IgD-negative memory B cell (primary cell): Measurements from ENCODE around the gene KPNA1. TPM values are rescaled to one million over a fixed set of nuclear protein-coding genes. Genes with fewer than 3 reads are reported as not detected.
A peak's percentile ranks its signal among the peaks of the same experiment; 100 is the strongest.
"Not testable (repeated sequence)": the region's sequence is repeated elsewhere in the genome, so short reads cannot be mapped to it uniquely, and the experiment has no call there.

Experiments
- H3K27ac Mint-ChIP-seq, 3 donors: one replicate each; pipeline ENCODE4 v1.8.0; 2020 to 2022; ENCODE audit warnings: mild to moderate bottlenecking in 3 of 3, mixed read lengths in 3 of 3, moderate library complexity in 1 of 3
- H3K27me3 Mint-ChIP-seq: one replicate; pipeline ENCODE4 v1.8.0; 2021; ENCODE audit warnings: mixed read lengths
- H3K36me3 Mint-ChIP-seq: one replicate; pipeline ENCODE4 v1.8.0; 2020; ENCODE audit warnings: mild to moderate bottlenecking, mixed read lengths
- H3K4me1 Mint-ChIP-seq, 3 donors: one replicate each; pipeline ENCODE4 v1.8.0; 2020 to 2022; ENCODE audit warnings: mixed read lengths in 3 of 3, mild to moderate bottlenecking in 1 of 3
- H3K4me3 Mint-ChIP-seq, 4 donors: one replicate each; pipeline ENCODE4 v1.8.0; 2020 to 2022; ENCODE audit warnings: mild to moderate bottlenecking in 4 of 4, mixed read lengths in 4 of 4, moderate library complexity in 3 of 4
- H3K9me3 Mint-ChIP-seq, 3 donors: one replicate each; pipeline ENCODE4 v1.8.0; 2020 to 2021; ENCODE audit warnings: mixed read lengths in 3 of 3, mild to moderate bottlenecking in 1 of 3
- polyA plus RNA-seq: library from polyadenylated mRNA; unstranded; fragments of 300-500 nt; fragmentation: Illumina TruSeq; gene quantifications from one replicate; pipeline ENCODE4 v1.2.3, GENCODE V29; 2021

The KPNA1 gene
- polyA plus RNA-seq, 1 donor from 2014 or later, result 44.8 TPM

GRCh38 chr3:122510878-122511535, 3.7 kb downstream of the KPNA1 start:
- peaks cover 3% of the 10 kb centered on the region for H3K36me3 Mint-ChIP-seq
- no peaks in the 10 kb centered on the region for H3K27me3 Mint-ChIP-seq
- H3K4me3 Mint-ChIP-seq, result peak overlapping the region in 1 of 4 donors; percentile 57
- H3K4me1 Mint-ChIP-seq, result peaks cover 35 to 48% (median 43%) of the 10 kb centered on the region in 3 donors
- peaks cover 1 to 8% (median 2%) of the 10 kb centered on the region in 3 donors for H3K9me3 Mint-ChIP-seq
- peak overlapping the region in 1 of 3 donors; percentile 53 for H3K27ac Mint-ChIP-seq

GRCh38 chr3:122508944-122509343, 5.8 kb downstream of the KPNA1 start:
- not testable (repeated sequence) for H3K9me3 Mint-ChIP-seq, H3K27me3 Mint-ChIP-seq, H3K4me3 Mint-ChIP-seq, H3K36me3 Mint-ChIP-seq
- peak overlapping the region in 1 of 3 donors; percentile 11 for H3K27ac Mint-ChIP-seq
- H3K4me1 Mint-ChIP-seq, result peaks cover 45 to 51% (median 49%) of the 10 kb centered on the region in 3 donors

GRCh38 chr3:122508135-122508914, 6.4 kb downstream of the KPNA1 start:
- Mint-ChIP-seq H3K36me3 (peaks cover 3% of the 10 kb centered on the region), H3K4me1 (peaks cover 42 to 51% (median 49%) of the 10 kb centered on the region in 3 donors), H3K9me3 (peaks cover 1 to 8% (median 2%) of the 10 kb centered on the region in 3 donors), H3K27me3 (no peaks in the 10 kb centered on the region), H3K27ac (peak overlapping the region in 1 of 3 donors; percentile 11), H3K4me3 (peak overlapping the region in 1 of 4 donors; percentile 3)

GRCh38 chr3:122506450-122506849, 8.3 kb downstream of the KPNA1 start:
- Mint-ChIP-seq H3K27ac (no peak overlapping the region), H3K9me3 (peaks cover 1 to 8% (median 2%) of the 10 kb centered on the region in 3 donors), H3K4me1 (peaks cover 38 to 59% (median 44%) of the 10 kb centered on the region in 3 donors), H3K36me3 (peaks cover 6% of the 10 kb centered on the region), H3K4me3 (no peak overlapping the region), H3K27me3 (no peaks in the 10 kb centered on the region)

- Mint-ChIP-seq H3K27ac (peak overlapping the region in 1 of 3 donors; percentile 3), H3K36me3 (peaks cover 6% of the 10 kb centered on the region), H3K4me3 (no peak overlapping the region), H3K27me3 (no peaks in the 10 kb centered on the region), H3K9me3 (peaks cover 1 to 8% (median 2%) of the 10 kb centered on the region in 3 donors), H3K4me1 (peaks cover 39 to 60% (median 42%) of the 10 kb centered on the region in 3 donors)
Observed at GRCh38 chr3:122505676-122506075, 9.1 kb downstream of the KPNA1 start.

- H3K27me3 Mint-ChIP-seq, result no peaks in the 10 kb centered on the region
- H3K36me3 Mint-ChIP-seq, result peaks cover 6% of the 10 kb centered on the region
- peaks cover 34 to 44% (median 39%) of the 10 kb centered on the region in 3 donors for H3K4me1 Mint-ChIP-seq
- H3K4me3 Mint-ChIP-seq, result no peak overlapping the region
- no peaks in the 10 kb centered on the region for H3K9me3 Mint-ChIP-seq
- H3K27ac Mint-ChIP-seq, result peak overlapping the region in 1 of 3 donors; percentile 47
Observed at GRCh38 chr3:122502941-122503340, 11.8 kb downstream of the KPNA1 start.

- H3K4me3 Mint-ChIP-seq, result no peak overlapping the region
- H3K9me3 Mint-ChIP-seq, result no peaks in the 10 kb centered on the region
- H3K36me3 Mint-ChIP-seq, result peaks cover 6% of the 10 kb centered on the region
- H3K4me1 Mint-ChIP-seq, result peaks cover 34 to 44% (median 37%) of the 10 kb centered on the region in 3 donors
- H3K27me3 Mint-ChIP-seq, result no peaks in the 10 kb centered on the region
- H3K27ac Mint-ChIP-seq, result peak overlapping the region in 1 of 3 donors; percentile 47
Observed at GRCh38 chr3:122502139-122502538, 12.6 kb downstream of the KPNA1 start.

- not testable (repeated sequence) for H3K4me3 Mint-ChIP-seq, H3K36me3 Mint-ChIP-seq, H3K9me3 Mint-ChIP-seq, H3K27me3 Mint-ChIP-seq, H3K27ac Mint-ChIP-seq
- H3K4me1 Mint-ChIP-seq, result peaks cover 30 to 38% (median 34%) of the 10 kb centered on the region in 3 donors
Observed at GRCh38 chr3:122500964-122501363, 13.8 kb downstream of the KPNA1 start.

- H3K27ac Mint-ChIP-seq, result no peak overlapping the region
- H3K27me3 Mint-ChIP-seq, result no peaks in the 10 kb centered on the region
- peaks cover 9% of the 10 kb centered on the region for H3K36me3 Mint-ChIP-seq
- H3K4me3 Mint-ChIP-seq, result no peak overlapping the region
- H3K9me3 Mint-ChIP-seq, result no peaks in the 10 kb centered on the region
- peaks cover 18 to 28% (median 24%) of the 10 kb centered on the region in 3 donors for H3K4me1 Mint-ChIP-seq
Observed at GRCh38 chr3:122498152-122498551, 16.6 kb downstream of the KPNA1 start.

- H3K4me3 Mint-ChIP-seq, result no peak overlapping the region
- H3K4me1 Mint-ChIP-seq, result peaks cover 15 to 24% (median 21%) of the 10 kb centered on the region in 3 donors
- peaks cover 9% of the 10 kb centered on the region for H3K36me3 Mint-ChIP-seq
- no peaks in the 10 kb centered on the region for H3K27me3 Mint-ChIP-seq
- no peak overlapping the region for H3K27ac Mint-ChIP-seq
- H3K9me3 Mint-ChIP-seq, result no peaks in the 10 kb centered on the region
Observed at GRCh38 chr3:122497425-122497824, 17.3 kb downstream of the KPNA1 start.

GRCh38 chr3:122496508-122496907, 18.2 kb downstream of the KPNA1 start:
- Mint-ChIP-seq H3K4me3 (no peak overlapping the region), H3K27me3 (no peaks in the 10 kb centered on the region), H3K36me3 (peaks cover 9% of the 10 kb centered on the region), H3K9me3 (no peaks in the 10 kb centered on the region), H3K27ac (no peak overlapping the region), H3K4me1 (peaks cover 12 to 19% (median 15%) of the 10 kb centered on the region in 3 donors)

GRCh38 chr3:122493296-122493695, 21.4 kb downstream of the KPNA1 start:
- Mint-ChIP-seq H3K4me3 (no peak overlapping the region), H3K27ac (no peak overlapping the region), H3K9me3 (no peaks in the 10 kb centered on the region), H3K27me3 (no peaks in the 10 kb centered on the region), H3K36me3 (peaks cover 13% of the 10 kb centered on the region), H3K4me1 (peaks cover 0 to 11% (median 5%) of the 10 kb centered on the region in 3 donors)

GRCh38 chr3:122488262-122488973, 26.3 kb downstream of the KPNA1 start:
- Mint-ChIP-seq H3K36me3 (peaks cover 10% of the 10 kb centered on the region), H3K4me3 (no peak overlapping the region), H3K9me3 (no peaks in the 10 kb centered on the region), H3K27ac (no peak overlapping the region), H3K27me3 (no peaks in the 10 kb centered on the region), H3K4me1 (peaks cover 2 to 4% (median 4%) of the 10 kb centered on the region in 3 donors)

GRCh38 chr3:122484985-122485384, 29.8 kb downstream of the KPNA1 start:
- H3K36me3 Mint-ChIP-seq, result peaks cover 5% of the 10 kb centered on the region
- H3K27me3 Mint-ChIP-seq, result no peaks in the 10 kb centered on the region
- H3K4me1 Mint-ChIP-seq, result peaks cover 17 to 29% (median 19%) of the 10 kb centered on the region in 3 donors
- no peak overlapping the region for H3K4me3 Mint-ChIP-seq
- H3K27ac Mint-ChIP-seq, result no peak overlapping the region
- no peaks in the 10 kb centered on the region for H3K9me3 Mint-ChIP-seq

- Mint-ChIP-seq H3K27ac (no peak overlapping the region), H3K9me3 (no peaks in the 10 kb centered on the region), H3K36me3 (peaks cover 2% of the 10 kb centered on the region), H3K4me1 (peaks cover 26 to 47% (median 29%) of the 10 kb centered on the region in 3 donors), H3K27me3 (no peaks in the 10 kb centered on the region), H3K4me3 (no peak overlapping the region)
Observed at GRCh38 chr3:122481390-122481789, 33.3 kb downstream of the KPNA1 start.
